Urinary bladder (tissue), 4 donors: ENCODE measurements around the gene DTYMK. TPM values are rescaled to one million over a fixed set of nuclear protein-coding genes. Genes with fewer than 3 reads are reported as not detected.

Experiments used
- DNase-seq: peaks from one replicate; pipeline ENCODE4 v3.0.0-alpha.2; 2015; ENCODE audit errors: extremely low spot score
- H3K27ac ChIP-seq: one replicate; pipeline ENCODE4 v1.5.1; 2013; ENCODE audit warnings: low read depth, mild to moderate bottlenecking, moderate library complexity
- H3K36me3 ChIP-seq: one replicate; pipeline ENCODE4 v1.6.1; 2013; ENCODE audit warnings: mild to moderate bottlenecking, moderate library complexity; ENCODE audit not compliant: insufficient read depth
- H3K4me1 ChIP-seq: one replicate; pipeline ENCODE4 v1.6.1; 2013; ENCODE audit warnings: mild to moderate bottlenecking, moderate library complexity; ENCODE audit not compliant: insufficient read depth
- H3K4me3 ChIP-seq: one replicate; pipeline ENCODE4 v1.5.1; 2013; ENCODE audit warnings: low read depth, low read length
- WGBS: extraction: QIAGEN DNeasy Blood & Tissue Kit; methylation state at CpG from one replicate; pipeline ENCODE4 v1.1.7; 2013; 5-methylcytosine and 5-hydroxymethylcytosine counted together
- polyA plus RNA-seq: library from polyadenylated mRNA; stranded (reverse); fragments of 200-250 nt; gene quantifications from one replicate; pipeline ENCODE4 v1.2.3, GENCODE V29; 2013
- total RNA-seq: library from RNA; depleted of rRNA; stranded (reverse); fragments of >200 nt; gene quantifications from one replicate; pipeline ENCODE4 v1.2.3, GENCODE V29; 2014
- donor health status: healthy with polysubstance abuse.
- donor health status: healthy.

The DTYMK gene
- total and polyA plus RNA-seq, 2 donors = 12.7 to 20.0 TPM

DNA sequence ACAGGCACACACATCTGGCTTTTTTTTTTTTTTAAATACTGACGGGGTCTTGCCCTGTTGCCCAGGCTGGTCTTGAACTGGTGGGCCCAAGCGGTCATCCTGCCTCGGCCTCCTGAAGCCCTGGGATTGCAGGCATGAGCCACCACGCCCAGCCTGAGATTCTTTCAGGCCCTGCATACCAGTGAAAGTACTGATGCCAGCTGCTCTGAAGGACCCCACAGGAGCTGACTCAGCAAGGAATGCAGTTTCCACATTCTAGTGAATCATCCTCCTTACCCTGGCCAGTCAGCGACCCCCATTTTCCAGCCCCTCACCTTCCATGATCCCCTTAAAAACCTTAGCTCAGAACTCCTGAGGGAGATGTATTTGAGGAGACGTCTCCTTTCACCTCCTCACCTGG, 5.8 kb upstream of the DTYMK start:
- DNase-seq = no peak
- Histone ChIP-seq H3K36me3 (no peaks in the 10 kb centered on the region), H3K4me1 (no peaks in the 10 kb centered on the region), H3K4me3 (no peak overlapping the region), H3K27ac (no peak overlapping the region)
- WGBS = 89% methylated on average over 6 of the region's 6 CpGs

DNA sequence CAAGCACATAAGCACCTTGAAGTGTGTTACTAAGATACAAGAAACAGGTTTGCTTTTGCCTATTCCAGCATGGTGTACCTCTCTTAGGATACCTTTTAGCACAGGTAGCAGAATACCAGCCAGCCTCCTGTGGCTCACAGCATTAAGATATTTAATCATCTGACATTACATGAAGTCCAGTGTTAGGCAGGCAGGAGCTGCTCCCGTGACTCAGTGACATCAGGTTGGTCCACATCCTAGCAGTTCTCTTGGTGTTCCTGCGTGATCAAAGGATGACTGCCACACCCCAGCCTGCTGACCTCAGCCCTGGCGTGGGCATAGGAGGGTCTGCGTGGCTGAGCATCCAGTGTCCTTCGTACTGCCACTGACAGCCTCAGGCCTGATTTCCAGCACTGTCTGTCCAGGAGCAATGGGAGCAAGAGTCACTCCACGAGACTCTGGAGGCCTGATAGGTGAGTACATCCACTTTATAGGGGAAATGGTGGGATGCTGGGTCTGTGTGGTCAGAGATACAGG, 3.6 kb upstream of the DTYMK start:
- DNase-seq = no peak
- 77% methylated on average over 6 of the region's 6 CpGs for WGBS
- no peak overlapping the region for H3K27ac ChIP-seq
- no peaks in the 10 kb centered on the region for H3K4me1 ChIP-seq
- H3K36me3 ChIP-seq = no peaks in the 10 kb centered on the region
- H3K4me3 ChIP-seq = no peak overlapping the region

DNA sequence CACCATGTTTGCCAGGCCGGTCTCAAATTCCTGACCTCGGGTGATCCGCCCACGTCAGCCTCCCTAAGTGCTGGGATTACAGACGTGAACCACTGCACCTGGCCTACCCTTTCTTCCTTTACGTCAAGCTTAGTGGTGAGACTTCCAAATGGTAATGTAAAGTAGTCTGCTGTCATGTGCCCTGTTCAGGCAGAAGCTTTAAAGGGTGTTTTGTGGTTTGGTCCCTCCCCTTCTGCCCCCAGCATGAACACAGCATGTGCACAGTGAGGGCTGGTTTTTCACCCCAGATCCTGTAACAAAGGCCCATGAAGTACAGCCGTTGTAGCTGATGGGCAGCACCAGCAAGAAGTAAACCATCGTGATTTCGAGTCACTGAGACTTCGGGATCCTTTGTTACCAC, 2.7 kb upstream of the DTYMK start:
- H3K27ac ChIP-seq = no peak overlapping the region
- H3K4me1 ChIP-seq = no peaks in the 10 kb centered on the region
- no peak for DNase-seq
- no peaks in the 10 kb centered on the region for H3K36me3 ChIP-seq
- no peak overlapping the region for H3K4me3 ChIP-seq
- WGBS = 81% methylated on average over 10 of the region's 10 CpGs

DNA sequence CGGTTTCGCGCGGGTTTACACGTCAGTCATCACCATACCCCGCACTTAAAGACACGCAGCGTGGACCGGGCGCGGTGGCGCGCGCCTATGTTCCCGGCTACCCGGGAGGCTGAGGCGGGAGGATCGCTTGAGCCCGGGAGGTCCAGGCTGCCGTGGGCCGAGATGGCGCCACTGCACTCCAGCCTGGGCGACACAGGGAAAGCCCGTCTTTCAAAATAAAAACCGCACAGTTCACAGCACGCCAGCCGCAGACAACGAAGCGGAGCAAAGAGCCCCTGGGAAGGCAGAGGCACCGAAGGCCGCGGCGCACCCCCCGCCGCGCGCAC, 328 bp downstream of the DTYMK start:
- no peak overlapping the region for H3K27ac ChIP-seq
- H3K4me3 ChIP-seq = peak overlapping the region; percentile 98
- no peak for DNase-seq
- H3K36me3 ChIP-seq = no peaks in the 10 kb centered on the region
- no peaks in the 10 kb centered on the region for H3K4me1 ChIP-seq
- under 1% methylated on average over 37 of the region's 37 CpGs for WGBS

DNA sequence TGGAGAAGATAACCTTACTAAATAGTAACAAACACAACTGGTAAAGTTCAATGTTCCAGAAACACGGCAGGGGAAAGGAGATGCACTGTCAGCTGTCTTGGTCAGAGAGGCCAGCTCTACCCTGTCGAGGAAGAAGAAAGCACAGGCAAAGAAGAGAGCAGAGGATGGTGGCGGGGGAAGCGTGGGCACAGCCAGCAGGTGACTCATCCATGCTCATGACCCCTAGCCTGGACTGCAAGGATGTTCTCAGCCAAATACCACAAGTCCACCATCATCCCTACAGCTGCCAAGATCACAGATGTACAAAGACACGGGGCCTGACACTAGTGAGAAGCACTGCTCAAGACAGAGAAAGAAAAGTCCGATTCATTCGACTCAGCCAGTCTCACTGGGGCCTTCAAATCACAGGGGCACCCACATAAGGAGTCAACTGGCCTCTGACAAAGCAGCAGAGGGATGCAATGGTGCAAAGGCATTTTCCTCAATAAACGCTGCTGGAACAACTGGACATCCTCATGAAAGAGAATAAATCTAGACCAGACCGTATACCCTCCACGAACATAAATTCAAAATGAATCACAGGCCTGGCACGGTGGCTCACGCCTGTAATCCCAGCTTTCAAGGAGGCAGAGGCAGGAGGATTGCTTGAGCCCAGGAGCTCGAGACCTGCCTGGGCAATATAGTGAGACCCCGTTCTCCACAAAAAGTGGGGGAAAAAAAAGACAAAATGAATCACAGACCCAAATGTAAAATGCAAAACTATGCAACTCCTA, 5.6 kb downstream of the DTYMK start:
- DNase-seq = no peak
- H3K4me3 ChIP-seq = no peak overlapping the region
- H3K27ac ChIP-seq = no peak overlapping the region
- H3K4me1 ChIP-seq = no peaks in the 10 kb centered on the region
- WGBS = 68% methylated on average over 14 of the region's 14 CpGs
- H3K36me3 ChIP-seq = no peaks in the 10 kb centered on the region

DNA sequence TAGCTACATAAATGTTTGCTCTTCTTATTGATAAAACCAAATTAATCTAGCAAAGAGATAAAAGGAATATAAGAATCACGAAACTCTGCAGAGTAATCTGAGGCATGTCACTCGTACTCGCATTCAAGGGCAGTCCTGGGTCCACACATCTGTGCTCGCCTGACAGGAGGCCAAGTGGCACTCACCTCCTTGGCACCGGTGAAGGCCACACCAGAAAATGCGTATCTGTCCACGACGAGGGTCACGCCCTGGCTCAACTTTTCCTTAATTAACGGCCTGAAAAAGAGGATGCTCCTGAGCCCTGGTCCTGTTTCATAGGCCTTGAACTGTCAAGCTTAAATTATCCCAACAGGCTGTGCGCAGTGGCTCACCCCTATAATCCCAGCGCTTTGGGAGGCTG, 6.6 kb downstream of the DTYMK start:
- 93% methylated on average over 12 of the region's 12 CpGs for WGBS
- H3K27ac ChIP-seq = no peak overlapping the region
- no peak overlapping the region for H3K4me3 ChIP-seq
- no peak for DNase-seq
- no peaks in the 10 kb centered on the region for H3K4me1 ChIP-seq
- H3K36me3 ChIP-seq = no peaks in the 10 kb centered on the region

DNA sequence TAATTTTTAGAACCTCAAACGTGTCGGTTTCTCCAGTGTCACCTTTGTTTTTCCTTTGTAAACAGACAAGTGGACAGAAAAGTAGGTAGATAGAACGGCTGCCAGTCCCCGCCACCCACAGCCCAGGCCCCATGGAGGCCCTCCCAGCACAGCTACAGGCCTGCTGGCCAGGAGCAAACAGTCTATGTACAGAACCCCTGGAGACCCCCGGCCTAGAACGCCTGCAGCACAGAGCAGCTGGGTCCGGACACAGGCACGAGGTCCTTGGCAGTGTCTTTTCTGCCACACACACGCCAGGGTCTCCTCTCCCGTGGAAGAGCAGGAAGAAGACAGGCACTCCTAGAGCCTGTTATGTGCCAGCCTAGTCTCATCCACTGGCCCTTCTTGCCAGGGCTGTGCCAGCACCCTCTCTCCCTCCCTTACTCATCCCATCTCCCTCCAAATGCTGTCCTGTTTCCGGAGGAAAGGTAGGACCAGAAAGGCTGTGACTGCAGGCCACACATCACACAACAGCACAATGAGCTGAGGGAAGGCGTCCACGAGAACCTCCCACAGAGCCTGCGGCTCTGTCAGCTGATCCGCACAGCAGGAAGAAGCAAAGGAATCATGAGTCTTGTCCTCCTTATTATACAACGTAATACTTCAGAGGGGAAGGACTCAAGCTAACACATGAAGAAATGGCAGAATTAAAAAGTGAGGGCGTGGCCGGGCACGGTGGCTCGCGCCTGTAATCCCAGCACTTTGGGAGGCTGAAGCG, 7.7 kb downstream of the DTYMK start:
- WGBS = 94% methylated on average over 22 of the region's 22 CpGs
- Histone ChIP-seq H3K4me1 (no peaks in the 10 kb centered on the region), H3K27ac (no peak overlapping the region), H3K36me3 (no peaks in the 10 kb centered on the region), H3K4me3 (no peak overlapping the region)
- DNase-seq = no peak

DNA sequence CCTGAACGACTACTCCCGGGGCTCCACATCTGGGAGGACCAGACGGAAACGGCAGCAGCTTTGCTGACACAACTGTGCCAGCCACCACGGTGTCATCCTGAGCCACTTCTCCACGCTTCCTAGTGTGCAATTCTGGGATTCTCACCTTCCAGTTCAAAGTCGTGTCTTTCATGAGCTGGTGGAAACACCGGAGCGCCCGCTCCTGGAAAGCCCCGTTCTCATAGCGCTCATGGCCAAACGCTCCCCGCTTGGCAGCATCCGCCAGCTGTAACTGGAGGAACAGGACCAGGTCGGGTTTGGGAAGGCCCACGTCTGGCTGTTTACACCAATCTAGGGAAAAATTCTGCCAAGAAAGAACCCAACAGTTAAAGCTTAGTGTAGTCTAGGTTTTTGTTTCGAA, 8.3 kb downstream of the DTYMK start:
- Histone ChIP-seq H3K27ac (no peak overlapping the region), H3K36me3 (no peaks in the 10 kb centered on the region), H3K4me3 (no peak overlapping the region), H3K4me1 (no peaks in the 10 kb centered on the region)
- no peak for DNase-seq
- 89% methylated on average over 18 of the region's 18 CpGs for WGBS

DNA sequence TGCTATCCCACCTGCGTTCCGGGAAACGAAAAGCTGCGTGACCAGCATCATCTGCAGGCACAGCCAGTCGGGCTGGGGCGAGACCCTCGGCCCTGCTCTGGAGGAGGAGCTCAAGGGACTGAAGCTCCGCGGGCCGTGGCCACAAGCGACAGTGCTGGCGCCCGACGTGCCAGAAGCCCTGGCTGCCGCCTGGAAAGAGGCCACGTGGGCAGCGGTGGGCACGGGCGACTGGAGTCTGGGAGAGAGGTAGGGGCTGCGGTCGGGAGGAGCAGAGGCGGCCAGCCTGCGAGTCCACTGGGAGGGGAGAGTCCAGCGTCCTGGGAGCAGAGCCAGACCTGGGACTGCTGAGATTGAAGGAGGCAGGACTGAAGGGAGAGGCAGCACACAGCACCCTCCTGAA, 9.2 kb downstream of the DTYMK start:
- DNase-seq = no peak
- no peaks in the 10 kb centered on the region for H3K36me3 ChIP-seq
- H3K27ac ChIP-seq = no peak overlapping the region
- H3K4me3 ChIP-seq = no peak overlapping the region
- H3K4me1 ChIP-seq = no peaks in the 10 kb centered on the region
- 93% methylated on average over 24 of the region's 24 CpGs for WGBS

DNA sequence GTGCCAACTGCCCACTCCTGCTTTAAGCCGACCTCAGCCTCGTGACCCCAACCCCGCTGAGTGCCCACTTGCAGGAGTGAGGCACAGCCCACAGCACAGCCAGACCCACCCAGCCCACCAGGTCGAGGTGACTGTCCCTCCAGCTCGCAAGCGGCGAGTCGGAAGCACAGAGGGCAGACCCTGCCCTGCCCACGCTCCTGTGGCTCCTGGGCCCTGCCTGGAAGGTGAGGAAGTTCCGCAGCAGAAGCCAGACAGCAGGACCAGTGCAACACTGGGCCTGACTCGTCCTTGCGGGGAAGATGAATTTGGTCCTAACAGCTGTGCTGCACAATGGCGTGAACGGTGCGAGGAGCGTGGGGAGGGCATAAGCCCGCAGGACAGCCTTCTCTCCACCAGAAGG, 9.9 kb downstream of the DTYMK start:
- H3K4me3 ChIP-seq = no peak overlapping the region
- DNase-seq = no peak
- H3K36me3 ChIP-seq = no peaks in the 10 kb centered on the region
- no peaks in the 10 kb centered on the region for H3K4me1 ChIP-seq
- no peak overlapping the region for H3K27ac ChIP-seq
- WGBS = 93% methylated on average over 17 of the region's 17 CpGs

DNA sequence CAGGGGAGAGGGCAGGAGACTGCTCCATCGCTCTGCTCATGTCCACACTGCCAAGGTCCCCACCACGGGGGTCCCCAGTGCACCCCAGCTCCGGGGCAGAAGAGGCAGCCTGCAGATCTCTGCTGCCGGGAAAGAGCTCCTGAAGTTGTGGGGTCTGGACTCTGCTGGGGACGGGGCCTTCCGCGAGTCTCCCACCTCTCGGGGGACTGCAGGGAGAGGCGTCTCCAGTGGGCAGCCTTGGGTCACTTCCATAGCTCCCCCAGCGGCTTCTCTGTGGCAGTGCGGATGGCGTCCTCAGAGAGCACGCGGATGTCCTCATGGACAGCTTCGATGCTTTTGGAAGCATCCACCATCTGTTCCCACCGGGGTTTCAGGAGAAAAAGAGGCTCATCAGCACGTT, 10.7 kb downstream of the DTYMK start:
- Histone ChIP-seq H3K4me1 (no peaks in the 10 kb centered on the region), H3K27ac (no peak overlapping the region), H3K36me3 (peaks cover under 1% of the 10 kb centered on the region), H3K4me3 (no peak overlapping the region)
- 87% methylated on average over 17 of the region's 17 CpGs for WGBS
- no peak for DNase-seq

DNA sequence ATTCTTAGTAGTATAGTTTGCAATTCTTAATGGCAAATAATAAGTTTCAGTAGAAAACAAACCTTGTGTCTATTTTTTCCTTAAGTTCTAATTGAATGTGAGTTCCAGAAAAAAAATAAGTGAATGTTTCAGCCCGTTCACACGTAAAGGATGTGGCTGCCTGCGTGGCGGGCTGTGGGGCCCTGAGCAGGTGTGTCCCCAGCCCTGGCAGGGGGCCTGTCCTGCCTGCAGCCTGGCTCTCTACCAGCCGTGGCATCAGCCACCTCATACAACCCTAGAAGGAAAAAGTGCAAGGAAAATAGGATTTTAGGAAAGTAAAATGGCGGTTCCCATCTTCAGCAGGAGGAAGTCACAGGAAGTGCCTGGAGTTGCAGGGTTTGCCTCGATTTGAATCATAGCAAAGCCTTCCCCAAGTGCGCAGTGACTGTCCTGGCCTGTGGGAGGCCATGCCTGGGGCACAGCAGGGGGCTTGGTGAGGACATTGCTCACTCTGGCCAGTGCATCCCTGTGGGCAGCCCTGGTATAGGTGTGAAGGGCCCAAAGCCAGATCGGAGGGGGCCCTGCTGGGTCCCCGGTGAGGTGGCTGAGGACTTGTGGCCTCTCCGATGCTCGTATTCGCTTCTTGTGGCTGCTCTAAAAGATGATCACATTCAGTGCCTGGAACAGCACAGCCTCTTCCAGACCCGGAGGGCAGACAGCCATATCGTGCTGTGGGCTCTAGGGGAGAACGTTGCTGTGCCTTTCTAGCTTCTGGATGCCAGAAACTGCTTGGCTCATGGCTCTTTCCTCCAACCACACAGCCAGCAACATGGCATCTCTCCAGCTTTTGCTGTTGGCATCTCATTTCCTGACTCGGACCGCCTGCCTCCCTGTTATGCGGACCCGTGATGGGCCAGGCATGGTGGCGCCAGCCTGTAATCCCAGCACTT, 12.6 kb downstream of the DTYMK start:
- 82% methylated on average over 21 of the region's 21 CpGs for WGBS
- Histone ChIP-seq H3K36me3 (peaks cover 8% of the 10 kb centered on the region), H3K4me1 (no peaks in the 10 kb centered on the region), H3K27ac (no peak overlapping the region), H3K4me3 (no peak overlapping the region)
- DNase-seq = no peak

DNA sequence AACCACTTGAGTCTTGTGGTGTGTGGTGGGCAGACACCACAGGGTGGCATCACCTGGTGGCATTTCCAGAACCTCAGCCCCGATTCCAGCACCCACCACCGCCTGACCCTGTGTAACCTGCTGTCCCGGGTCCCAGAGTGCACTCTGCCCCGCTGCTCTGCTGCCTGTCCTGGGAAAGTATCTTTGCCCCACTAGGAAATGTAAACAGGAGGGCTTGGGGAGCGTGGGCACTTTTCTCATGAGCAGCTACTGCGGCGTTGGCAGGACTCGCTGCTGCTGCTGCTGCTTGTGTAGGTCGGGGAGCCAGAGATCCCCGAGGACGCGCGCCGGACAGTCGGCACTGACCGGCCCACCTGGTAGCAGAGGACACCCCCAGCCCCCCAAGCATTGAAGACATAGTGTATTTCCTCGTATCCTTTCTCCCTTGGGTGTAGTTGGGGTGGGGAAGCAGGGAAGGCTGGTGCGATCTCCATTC, 13.4 kb downstream of the DTYMK start:
- Histone ChIP-seq H3K4me1 (no peaks in the 10 kb centered on the region), H3K36me3 (peaks cover 8% of the 10 kb centered on the region), H3K4me3 (no peak overlapping the region), H3K27ac (no peak overlapping the region)
- 88% methylated on average over 18 of the region's 18 CpGs for WGBS
- no peak for DNase-seq
